GM18873 (cell line): Measurements from ENCODE around the gene PPL.
"Not testable (repeated sequence)": the region's sequence is repeated elsewhere in the genome, so short reads cannot be mapped to it uniquely, and the experiment has no call there.

ENCODE experiments used
- ATAC-seq: cut with Tn5 transposase; IDR thresholded peaks from one replicate; pipeline ENCODE4 v1.9.1; 2021; ENCODE audit warnings: mild to moderate bottlenecking, moderate library complexity, moderate number of reproducible peaks; ENCODE audit not compliant: unreplicated experiment, low FRiP score

PPL gene

DNA sequence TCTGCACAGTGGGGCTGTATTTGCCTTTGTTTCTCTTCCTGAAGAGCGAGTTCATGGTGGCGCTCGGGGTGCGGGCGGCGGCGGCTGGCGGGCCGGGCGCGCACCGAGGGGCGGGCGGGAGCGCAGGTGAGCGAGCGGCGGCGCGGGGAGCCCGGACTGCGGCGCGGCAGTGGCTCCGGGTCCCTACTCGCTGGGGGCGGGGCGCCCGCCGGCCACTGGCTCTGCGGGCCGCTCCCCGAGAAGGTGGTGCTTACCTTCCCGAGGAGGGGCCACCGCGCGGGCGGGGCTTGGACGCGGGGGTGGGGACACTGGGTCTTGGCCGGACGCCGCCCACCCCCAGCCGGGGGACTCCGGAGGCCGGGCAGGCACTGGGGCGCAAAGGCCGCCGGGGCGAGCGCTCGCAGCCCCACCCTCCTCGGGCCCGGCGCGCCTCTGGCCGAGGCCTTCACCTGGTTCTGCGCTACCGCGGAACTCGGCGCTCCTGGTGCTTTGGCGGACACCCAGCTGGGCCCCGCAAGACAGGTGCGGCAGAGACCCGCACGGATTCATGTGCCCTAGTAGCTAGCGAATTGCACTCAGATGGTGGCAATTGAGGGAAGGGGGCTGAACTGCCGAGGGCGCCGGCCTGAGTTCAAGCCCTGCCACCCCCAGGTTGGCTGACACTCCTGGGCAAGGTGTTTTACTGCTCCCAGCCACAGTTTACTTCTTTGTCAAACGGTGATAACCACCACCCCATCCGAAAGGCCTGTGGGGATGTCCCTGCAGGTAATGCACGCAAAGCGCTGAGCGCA is at the start of gene PPL:
Gene PPL, minus strand, starts transcription at position 158 of the 791 bp plus-strand sequence. Its CDS starts 103 bp downstream, at position 55.
- ATAC-seq, result no peak

DNA sequence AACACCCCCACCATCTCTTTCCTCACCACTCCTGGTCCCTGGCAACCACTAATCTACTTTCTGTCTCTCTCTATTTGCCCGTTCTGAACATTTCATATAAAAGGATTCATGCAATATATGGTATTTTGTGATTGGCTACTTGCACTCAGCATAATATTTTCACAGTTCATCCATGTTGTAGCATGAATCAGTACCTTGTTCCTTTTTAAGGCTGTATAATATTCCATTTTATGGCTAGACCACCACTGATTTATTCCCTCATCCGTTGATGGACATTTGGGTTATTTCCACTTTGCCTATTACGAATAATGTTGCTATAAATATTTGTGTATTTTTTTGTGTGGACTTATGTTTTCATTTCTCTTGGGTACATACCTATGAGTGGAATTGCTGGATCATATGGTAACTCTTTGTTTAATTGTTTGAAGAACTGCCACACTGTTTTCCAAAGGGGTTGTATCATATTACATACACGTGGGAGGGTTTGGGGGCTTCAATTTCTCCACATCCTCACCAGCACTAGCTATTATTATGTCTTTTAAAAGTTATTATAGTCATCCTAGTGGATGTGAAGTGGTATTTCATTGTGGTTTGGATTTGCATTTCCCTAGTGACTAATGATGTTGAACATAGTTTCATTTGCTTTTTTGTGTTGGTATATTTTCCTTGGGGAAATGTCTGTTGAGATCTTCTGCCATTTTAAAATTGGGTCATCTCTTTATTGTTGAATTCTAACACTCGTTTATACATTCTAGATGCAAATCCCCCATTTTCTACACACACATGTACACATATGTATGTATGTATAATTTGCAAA is 47.4 kb upstream of the PPL start:
- no peak for ATAC-seq

DNA sequence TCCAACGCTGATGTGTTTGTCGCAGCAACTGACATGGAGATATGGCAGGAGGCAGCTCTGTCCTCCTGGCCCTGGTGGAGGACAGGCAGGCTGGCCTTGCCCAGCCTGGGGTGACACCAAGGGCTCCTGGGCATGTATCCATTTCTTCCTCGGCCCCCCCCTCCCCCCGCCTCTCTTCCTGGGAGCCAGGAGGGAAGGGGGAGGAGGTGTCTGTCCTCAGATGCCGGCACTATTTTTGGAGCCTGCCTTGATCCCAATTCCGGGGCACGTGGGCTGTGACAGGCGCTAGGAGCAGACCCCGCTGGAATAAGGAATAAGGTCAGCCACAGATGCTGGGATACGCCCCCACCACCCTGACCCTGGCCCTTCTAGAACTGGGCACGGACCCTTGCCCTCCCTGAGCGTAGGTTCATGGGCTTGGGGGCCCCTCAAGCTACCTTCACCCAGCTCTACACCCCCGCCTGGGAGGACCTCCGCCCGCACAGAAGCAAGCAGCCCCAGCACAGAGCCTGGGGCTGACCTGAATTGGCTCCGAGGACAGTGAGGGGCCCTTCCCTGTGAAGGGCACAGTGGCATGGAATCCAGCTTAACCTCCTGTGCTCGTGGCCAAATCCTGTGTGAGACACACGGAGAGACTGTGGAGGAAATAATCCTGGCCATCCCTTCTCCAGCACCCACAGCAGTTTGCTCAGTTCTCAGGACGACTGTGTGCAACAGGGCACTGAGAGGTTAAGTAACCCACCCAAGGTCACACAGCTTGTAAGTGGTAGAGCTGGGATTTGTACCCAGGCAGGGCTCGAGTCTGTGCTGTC is 45.3 kb upstream of the PPL start:
- ATAC-seq, result no peak

DNA sequence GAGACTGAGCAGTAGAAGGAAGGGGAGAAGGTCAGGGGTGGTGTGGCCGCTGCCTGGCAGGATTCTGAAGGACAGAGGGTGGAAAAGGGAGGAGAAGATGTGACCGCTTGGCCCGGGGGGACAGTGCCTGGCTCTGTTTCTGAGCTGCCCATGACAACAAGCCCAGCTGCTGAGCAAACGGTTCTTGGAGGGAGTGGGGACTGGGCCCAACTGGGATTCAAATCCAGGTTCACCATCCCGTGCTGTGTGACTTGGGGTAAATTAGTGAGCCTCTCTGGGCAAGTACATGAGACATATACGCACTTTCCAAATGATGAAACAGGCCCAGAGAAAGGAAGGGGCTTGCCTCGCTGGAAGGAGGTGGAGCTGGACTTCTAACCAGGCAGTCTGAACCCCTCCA is 44.5 kb upstream of the PPL start:
- no peak for ATAC-seq

DNA sequence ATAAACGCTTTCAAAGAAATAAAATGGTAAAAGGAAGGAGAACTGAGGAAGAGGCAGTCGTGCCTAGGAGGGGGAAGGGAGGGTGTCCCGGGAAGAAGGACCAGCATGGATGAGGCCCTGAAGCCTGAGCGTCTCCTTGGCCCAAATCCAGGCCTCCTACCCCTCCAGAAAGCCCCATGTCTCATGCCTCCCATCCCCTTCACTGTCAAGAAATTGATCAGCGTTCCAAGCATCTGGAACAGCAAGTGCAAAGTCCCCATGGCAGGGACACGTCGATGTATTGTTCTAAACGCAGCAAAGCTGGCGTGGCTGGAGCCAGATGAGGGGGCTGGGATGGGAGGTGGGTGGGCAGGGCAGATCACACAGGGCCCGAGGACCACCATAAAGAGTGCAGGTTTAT is 43.7 kb upstream of the PPL start:
- no peak for ATAC-seq

DNA sequence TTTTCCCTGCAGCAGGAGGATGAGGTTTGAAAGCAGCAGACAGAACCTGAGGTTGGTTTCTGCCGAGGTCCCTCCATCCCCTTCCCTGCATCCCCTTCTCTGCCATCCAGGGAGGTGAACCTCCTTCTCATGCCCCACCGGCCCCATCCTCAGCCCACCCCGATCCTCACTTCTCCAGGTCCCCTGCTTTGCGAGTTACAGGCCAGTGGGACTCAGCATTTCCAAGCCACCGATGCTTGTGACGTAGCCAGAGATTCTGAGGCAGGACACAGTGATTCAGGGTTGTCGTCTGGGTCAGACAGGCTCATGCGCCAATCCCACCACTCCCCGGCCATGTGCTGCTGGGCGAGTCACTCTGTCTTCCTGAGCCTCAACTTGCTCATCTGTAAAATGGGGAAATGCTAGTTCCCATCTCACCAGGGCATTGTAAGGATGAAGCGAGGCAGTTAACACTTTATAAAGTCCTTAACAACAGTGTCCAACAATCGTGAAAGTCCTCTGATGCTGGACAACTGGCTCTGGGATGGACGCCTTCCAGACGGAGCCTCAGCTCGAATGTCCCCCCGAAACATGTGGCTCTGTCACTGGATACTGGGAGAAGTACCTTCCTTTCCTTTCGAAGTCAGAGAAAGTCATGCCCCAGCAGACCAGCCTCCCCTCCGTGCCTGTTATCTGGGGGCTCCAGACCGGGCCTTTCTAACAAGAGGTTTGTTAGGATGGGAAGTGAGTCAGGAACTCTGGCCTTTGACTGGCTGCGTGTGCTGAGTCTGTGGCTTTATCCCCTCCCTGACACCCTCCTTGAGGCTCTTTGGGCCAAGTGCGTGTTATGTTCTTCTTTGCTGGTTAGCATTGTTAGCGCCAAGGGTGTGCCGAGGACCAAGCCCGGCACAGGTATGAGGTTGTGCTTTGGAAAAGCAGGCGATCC is 43.0 kb upstream of the PPL start:
- ATAC-seq, result no peak

GRCh38 chr16:4979164-4979563 is 42.2 kb upstream of the PPL start:
- ATAC-seq, result no peak

GRCh38 chr16:4976611-4977145 is 39.7 kb upstream of the PPL start:
- no peak for ATAC-seq

- no peak for ATAC-seq
These were observed 39.1 kb upstream of the PPL start for GRCh38 chr16:4976079-4976478.

DNA sequence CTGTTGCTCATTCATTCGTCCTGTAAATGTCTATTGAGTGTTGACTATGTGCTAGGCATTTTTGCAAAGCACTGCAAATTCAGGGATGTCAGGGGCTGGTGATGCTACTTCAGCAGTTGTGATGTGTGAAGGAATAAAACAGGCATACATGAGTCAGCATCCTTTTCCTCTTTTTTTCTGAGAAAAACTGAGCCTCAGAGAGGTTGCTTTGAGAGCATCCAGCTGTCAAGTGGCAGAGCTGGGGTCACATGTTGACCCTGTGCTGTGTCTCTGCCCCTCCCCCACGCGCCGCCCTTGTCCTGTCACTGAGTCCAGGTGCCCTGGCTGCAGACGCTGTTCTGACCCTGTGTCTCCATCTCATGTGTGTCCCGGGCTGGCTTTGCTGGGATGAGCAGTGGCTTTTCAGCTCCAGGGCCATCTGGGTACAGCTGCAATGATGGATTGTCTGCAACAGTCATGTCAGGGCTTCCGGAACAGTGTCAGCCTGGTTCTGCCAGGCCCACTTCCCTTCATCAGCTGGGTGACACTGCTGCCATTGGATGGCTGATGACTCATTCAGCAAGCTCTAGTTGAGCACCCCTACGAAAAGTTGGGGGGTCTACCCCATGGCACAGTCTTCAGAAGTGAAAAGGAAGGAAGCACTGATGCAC is 36.1 kb upstream of the PPL start:
- ATAC-seq, result no peak

DNA sequence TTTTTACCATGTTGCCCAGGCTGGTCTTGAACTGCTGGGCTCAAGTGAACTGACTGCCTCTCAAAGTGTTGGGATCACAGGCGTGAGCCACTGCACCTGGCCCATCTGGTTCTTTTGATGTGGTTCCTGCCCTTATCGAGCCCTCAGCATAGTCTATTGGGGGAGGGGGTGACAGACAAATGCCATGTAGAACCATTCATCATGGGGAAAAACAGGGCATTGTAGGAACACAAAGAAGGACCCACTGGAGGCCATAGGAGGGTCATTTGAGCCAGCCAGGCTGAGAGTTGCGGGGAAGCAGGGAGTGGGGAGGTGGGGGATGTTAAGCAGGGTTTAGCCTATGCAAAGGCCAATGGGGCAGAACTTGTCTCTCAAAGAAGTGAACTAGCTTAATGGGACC is 33.1 kb upstream of the PPL start:
- ATAC-seq, result no peak

DNA sequence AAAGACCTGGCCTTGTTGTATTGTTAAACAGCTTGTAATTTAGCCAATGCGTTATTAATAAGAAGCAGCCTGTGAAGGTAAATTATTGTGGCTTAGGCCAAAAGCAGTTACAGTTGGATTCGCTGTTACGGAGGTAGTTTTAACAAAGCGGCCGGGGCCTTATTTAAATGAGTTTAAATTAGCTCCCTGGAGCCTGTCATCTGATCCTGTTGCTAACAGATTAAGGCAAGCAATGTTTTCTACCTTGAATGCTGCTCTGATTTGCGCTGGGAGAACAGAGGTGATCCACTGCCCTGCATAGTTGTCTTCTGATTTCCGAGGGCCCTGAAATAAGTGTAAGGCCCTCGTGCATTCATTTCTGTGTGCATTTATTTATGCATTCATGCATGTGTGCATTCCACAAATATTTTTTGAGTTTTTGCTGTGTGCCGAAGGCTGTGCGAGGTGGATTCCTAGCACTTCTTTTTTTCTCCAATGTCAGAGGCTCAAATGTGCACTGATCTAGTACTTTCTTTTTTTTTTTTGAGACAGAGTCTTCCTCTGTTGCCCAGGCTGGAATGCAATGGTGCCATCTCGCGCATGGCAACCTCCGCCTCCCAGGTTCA is 32.0 kb upstream of the PPL start:
- no peak for ATAC-seq

DNA sequence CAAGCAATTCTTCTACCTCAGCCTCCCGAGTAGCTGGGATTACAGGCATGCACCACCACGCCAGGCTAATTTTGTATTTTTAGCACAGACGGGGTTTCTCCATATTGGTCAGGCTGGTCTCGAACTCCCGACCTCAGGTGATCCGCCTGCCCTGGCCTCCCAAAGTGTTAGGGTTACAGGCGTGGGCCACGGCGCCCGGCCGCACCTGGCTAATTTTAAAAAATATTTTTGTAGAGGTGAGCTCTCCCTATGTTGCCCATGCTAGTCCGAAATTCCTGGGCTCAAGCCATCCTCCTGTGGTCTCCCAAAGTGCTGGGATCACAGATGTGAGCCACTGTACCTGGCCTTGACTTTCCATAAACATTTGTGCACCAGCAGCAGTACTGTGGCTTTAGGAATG is 31.3 kb upstream of the PPL start:
- ATAC-seq, result not testable (repeated sequence)

GRCh38 chr16:4966736-4967453 is 29.9 kb upstream of the PPL start:
- no peak for ATAC-seq

GRCh38 chr16:4963527-4963926 is 26.6 kb upstream of the PPL start:
- ATAC-seq, result not testable (repeated sequence)

DNA sequence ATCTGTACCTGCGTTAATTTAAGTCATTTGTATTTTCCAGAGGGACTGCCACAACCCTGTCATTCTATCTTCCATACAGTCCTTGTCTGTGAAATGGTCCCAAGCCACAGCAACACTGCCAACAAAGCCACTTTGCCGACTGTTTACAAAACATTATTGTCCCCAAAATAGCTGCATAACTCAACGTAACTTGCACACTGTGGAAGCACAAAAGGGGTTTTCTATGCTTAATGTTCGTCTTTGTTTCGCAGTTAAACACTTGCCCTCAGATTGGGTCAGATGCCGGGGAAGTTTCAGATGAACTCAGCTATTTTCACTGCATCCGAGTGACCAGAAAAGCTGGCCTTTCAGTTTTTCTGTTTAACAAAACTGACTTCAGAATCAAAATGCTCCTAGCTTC is 25.8 kb upstream of the PPL start:
- no peak for ATAC-seq

DNA sequence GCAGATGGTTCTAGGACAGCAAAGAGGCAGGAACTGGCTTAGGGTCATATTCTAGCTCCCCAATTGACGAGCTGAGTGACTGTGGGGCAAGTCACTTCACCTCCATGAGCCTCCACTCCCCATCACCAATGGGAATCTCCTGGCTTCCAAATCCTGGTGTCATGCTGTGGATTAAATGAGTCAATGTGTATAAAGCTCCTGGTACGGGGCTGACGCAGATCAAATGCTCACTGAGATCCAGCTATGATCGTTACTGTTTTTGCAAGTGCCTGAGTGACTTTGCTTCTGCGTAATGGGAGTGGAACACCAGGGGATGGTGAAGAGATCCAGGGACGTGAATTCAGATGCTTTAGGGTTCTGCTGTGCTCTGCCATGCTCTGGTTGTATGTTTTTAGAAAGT is 23.6 kb upstream of the PPL start:
- ATAC-seq, result no peak
